Smooth muscle cell (in vitro differentiated cells): ENCODE results near the gene ZCCHC9. TPM values are rescaled to one million over a fixed set of nuclear protein-coding genes. Genes with fewer than 3 reads are reported as not detected.
"Not testable (repeated sequence)": the region's sequence is repeated elsewhere in the genome, so short reads cannot be mapped to it uniquely, and the experiment has no call there.

Experiments
- DNase-seq: peaks from one replicate; lab custom pipeline; 2025; ENCODE audit not compliant: unreplicated experiment; lab: John Stamatoyannopoulos, UW
- H2AFZ ChIP-seq: fragments of 200-600 bp; sonication (generic); 2 replicates; pipeline ENCODE4 v1.6.0; 2016; ENCODE audit warnings: antibody characterized with exemption, low read depth, mild to moderate bottlenecking
- H3F3A ChIP-seq: fragments of 200-600 bp; sonication (generic); 2 replicates; pipeline ENCODE4 v1.6.0; 2017; ENCODE audit warnings: antibody characterized with exemption, low read depth
- H3K27ac ChIP-seq: fragments of 200-600 bp; sonication (generic); 2 replicates; pipeline ENCODE4 v1.5.1; 2016; ENCODE audit warnings: low read depth, mild to moderate bottlenecking
- H3K27me3 ChIP-seq: fragments of 200-600 bp; sonication (generic); 2 replicates; pipeline ENCODE4 v1.6.1; 2016; ENCODE audit warnings: low read depth, mild to moderate bottlenecking
- H3K36me3 ChIP-seq: fragments of 200-600 bp; sonication (generic); 2 replicates; pipeline ENCODE4 v1.5.1; 2016; ENCODE audit warnings: low read depth
- H3K4me1 ChIP-seq: fragments of 200-600 bp; sonication (generic); 2 replicates; pipeline ENCODE4 v1.5.1; 2016; ENCODE audit warnings: low read depth
- H3K4me2 ChIP-seq: fragments of 200-600 bp; sonication (generic); 2 replicates; pipeline ENCODE4 v1.6.0; 2016; ENCODE audit warnings: mild to moderate bottlenecking
- H3K4me3 ChIP-seq: fragments of 200-600 bp; sonication (generic); 2 replicates; pipeline ENCODE4 v1.5.1; 2016; ENCODE audit warnings: mild to moderate bottlenecking
- H3K79me2 ChIP-seq: fragments of 200-600 bp; sonication (generic); 2 replicates; pipeline ENCODE4 v1.6.0; 2016; ENCODE audit warnings: low read depth, mild to moderate bottlenecking
- H3K9ac ChIP-seq: fragments of 200-600 bp; sonication (generic); 2 replicates; pipeline ENCODE4 v1.6.0; 2016; ENCODE audit warnings: low read depth
- H3K9me3 ChIP-seq: fragments of 200-600 bp; sonication (generic); replicated peaks from 2 replicates; pipeline ENCODE4 v1.5.1; 2016; ENCODE audit warnings: low read depth
- H4K20me1 ChIP-seq: fragments of 200-600 bp; sonication (generic); 2 replicates; pipeline ENCODE4 v1.6.0; 2016; ENCODE audit warnings: low read depth
- WGBS: methylation state at CpG from one replicate; pipeline ENCODE4 v1.1.7; 2016; ENCODE audit warnings: low lambda C conversion rate; 5-methylcytosine and 5-hydroxymethylcytosine counted together
- polyA plus RNA-seq: library from polyadenylated mRNA; unstranded; fragments of >200 nt; fragmentation: Nextera tagmentation; extraction: Ambion mirVana; gene quantifications from 2 replicates; pipeline ENCODE4 v1.2.1, GENCODE V29; 2016
- total RNA-seq: library from RNA; depleted of rRNA; stranded (reverse); fragments of >200 nt; gene quantifications from 2 replicates; pipeline ENCODE4 v1.2.3, GENCODE V29; 2014
- TF ChIP-seq, protein P1 (sequence below): fragments of 200-600 bp; sonication (generic); IDR thresholded peaks from 2 replicates; pipeline ENCODE4 v1.5.1; 2017; ENCODE audit warnings: borderline replicate concordance, mild to moderate bottlenecking, antibody characterized with exemption; ENCODE audit not compliant: insufficient read depth, poor library complexity, severe bottlenecking

Gene ZCCHC9
- total and polyA plus RNA-seq, 2 experiments from 2014 or later = 33.9 to 53.0 TPM

GRCh38 chr5:81337803-81338202, 36.4 kb downstream of the ZCCHC9 start:
- H3K27me3 ChIP-seq = no peaks in the 10 kb centered on the region
- WGBS = 77% methylated on average over 2 of the region's 2 CpGs
- no peak overlapping the region for H2AFZ ChIP-seq
- TF ChIP-seq, protein P1, sequence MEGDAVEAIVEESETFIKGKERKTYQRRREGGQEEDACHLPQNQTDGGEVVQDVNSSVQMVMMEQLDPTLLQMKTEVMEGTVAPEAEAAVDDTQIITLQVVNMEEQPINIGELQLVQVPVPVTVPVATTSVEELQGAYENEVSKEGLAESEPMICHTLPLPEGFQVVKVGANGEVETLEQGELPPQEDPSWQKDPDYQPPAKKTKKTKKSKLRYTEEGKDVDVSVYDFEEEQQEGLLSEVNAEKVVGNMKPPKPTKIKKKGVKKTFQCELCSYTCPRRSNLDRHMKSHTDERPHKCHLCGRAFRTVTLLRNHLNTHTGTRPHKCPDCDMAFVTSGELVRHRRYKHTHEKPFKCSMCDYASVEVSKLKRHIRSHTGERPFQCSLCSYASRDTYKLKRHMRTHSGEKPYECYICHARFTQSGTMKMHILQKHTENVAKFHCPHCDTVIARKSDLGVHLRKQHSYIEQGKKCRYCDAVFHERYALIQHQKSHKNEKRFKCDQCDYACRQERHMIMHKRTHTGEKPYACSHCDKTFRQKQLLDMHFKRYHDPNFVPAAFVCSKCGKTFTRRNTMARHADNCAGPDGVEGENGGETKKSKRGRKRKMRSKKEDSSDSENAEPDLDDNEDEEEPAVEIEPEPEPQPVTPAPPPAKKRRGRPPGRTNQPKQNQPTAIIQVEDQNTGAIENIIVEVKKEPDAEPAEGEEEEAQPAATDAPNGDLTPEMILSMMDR = no peak
- no peaks in the 10 kb centered on the region for H4K20me1 ChIP-seq
- no peak overlapping the region for H3K9ac ChIP-seq
- H3K36me3 ChIP-seq = no peaks in the 10 kb centered on the region
- H3K27ac ChIP-seq = no peak overlapping the region
- H3F3A ChIP-seq = no peaks in the 10 kb centered on the region
- no peak for DNase-seq
- no peaks in the 10 kb centered on the region for H3K4me1 ChIP-seq
- no peak overlapping the region for H3K4me2 ChIP-seq
- no peaks in the 10 kb centered on the region for H3K9me3 ChIP-seq
- H3K4me3 ChIP-seq = no peak overlapping the region
- no peaks in the 10 kb centered on the region for H3K79me2 ChIP-seq

DNA sequence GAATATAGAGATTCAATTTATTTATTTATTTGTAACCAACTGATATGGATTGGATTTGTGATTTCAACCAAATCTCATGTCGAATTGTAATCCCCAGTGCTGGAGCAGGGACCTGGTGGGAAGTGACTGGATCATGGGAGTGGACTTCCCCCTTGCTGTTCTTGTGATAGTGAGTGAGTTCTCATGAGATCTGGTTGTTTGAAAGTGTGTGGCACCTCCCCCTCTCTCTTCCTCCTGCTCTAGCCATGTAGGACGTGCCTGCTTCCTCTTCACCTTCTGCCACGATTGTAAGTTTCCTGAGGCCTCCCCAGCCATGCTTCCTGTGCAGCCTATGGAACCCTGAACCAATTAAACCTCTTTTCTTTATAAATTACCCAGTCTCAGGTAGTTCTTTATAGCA, 36.8 kb downstream of the ZCCHC9 start:
- H4K20me1 ChIP-seq, H3K79me2 ChIP-seq, H2AFZ ChIP-seq, H3K27me3 ChIP-seq, H3K27ac ChIP-seq, H3K4me1 ChIP-seq, H3K36me3 ChIP-seq, H3F3A ChIP-seq, H3K9ac ChIP-seq, H3K4me3 ChIP-seq, H3K9me3 ChIP-seq, DNase-seq, H3K4me2 ChIP-seq: not testable (repeated sequence)
- 82% methylated on average over 3 of the region's 3 CpGs for WGBS

DNA sequence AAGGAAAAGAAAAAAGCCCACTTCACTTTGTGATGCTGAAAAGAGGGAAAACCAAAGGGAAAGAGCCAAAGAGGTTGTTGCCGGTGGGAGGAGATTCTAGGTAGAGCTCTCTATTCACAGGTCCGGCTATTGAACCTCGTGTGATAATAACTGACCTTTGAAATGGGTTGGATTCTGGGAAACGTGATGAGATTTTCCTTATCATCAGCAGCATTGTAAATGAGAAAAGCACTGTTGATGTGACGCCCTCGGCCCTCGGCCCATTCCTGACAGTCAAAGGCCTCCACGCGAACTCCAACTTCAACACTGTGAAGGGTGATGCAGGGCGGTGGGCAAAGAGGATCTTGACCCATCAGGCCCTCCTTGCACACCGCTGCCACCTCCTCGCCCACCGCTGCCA, 43.3 kb downstream of the ZCCHC9 start:
- Histone ChIP-seq H3K9me3 (no peaks in the 10 kb centered on the region), H3K27ac (no peak overlapping the region), H3K36me3 (no peaks in the 10 kb centered on the region), H3F3A (no peaks in the 10 kb centered on the region), H3K4me3 (no peak overlapping the region), H3K27me3 (no peaks in the 10 kb centered on the region), H2AFZ (no peak overlapping the region), H3K9ac (no peak overlapping the region), H3K79me2 (no peaks in the 10 kb centered on the region), H3K4me2 (no peak overlapping the region), H4K20me1 (no peaks in the 10 kb centered on the region), H3K4me1 (peaks cover 8% of the 10 kb centered on the region)
- DNase-seq = no peak
- TF ChIP-seq, protein P1 = no peak
- WGBS = 95% methylated on average over 13 of the region's 13 CpGs

GRCh38 chr5:81345411-81346003, 44.1 kb downstream of the ZCCHC9 start:
- Histone ChIP-seq H3K4me3 (no peak overlapping the region), H3F3A (no peaks in the 10 kb centered on the region), H3K4me1 (peaks cover 13% of the 10 kb centered on the region), H2AFZ (no peak overlapping the region), H3K36me3 (no peaks in the 10 kb centered on the region), H3K9ac (no peak overlapping the region), H3K79me2 (no peaks in the 10 kb centered on the region), H3K9me3 (no peaks in the 10 kb centered on the region), H3K4me2 (no peak overlapping the region), H3K27me3 (no peaks in the 10 kb centered on the region), H4K20me1 (no peaks in the 10 kb centered on the region), H3K27ac (no peak overlapping the region)
- no peak for DNase-seq
- 94% methylated on average over 5 of the region's 5 CpGs for WGBS
- TF ChIP-seq, protein P1 = peak; percentile 5
